HFFc6 (cell line): ENCODE data around the gene OR6C76. TPM values are rescaled to one million over a fixed set of nuclear protein-coding genes. Genes with fewer than 3 reads are reported as not detected.

Source experiments
- DNase-seq: peaks from one replicate; pipeline ENCODE4 v3.0.0-alpha.2; 2018
- H3K27ac Mint-ChIP-seq: 2 replicates; pipeline ENCODE4 v1.8.0; 2020; ENCODE audit warnings: mild to moderate bottlenecking, mixed read lengths
- H3K27me3 Mint-ChIP-seq: 2 replicates; pipeline ENCODE4 v1.8.0; 2021; ENCODE audit warnings: mild to moderate bottlenecking, moderate library complexity, mixed read lengths; ENCODE audit not compliant: insufficient read depth
- H3K36me3 Mint-ChIP-seq: 2 replicates; pipeline ENCODE4 v1.8.0; 2021; ENCODE audit warnings: low read depth, mixed read lengths
- H3K4me1 Mint-ChIP-seq: 2 replicates; pipeline ENCODE4 v1.8.0; 2020; ENCODE audit warnings: low read depth, mixed read lengths
- H3K4me3 Mint-ChIP-seq: 2 replicates; pipeline ENCODE4 v1.8.0; 2020; ENCODE audit warnings: mild to moderate bottlenecking, moderate library complexity, mixed read lengths
- H3K9me3 Mint-ChIP-seq: 2 replicates; pipeline ENCODE4 v1.8.0; 2020; ENCODE audit warnings: mild to moderate bottlenecking, mixed read lengths
- long read RNA-seq: library from polyadenylated mRNA; unstranded; transcript quantifications from one replicate; pipeline ENCODE4 v2.0.0, GENCODE V29; 2019
- total RNA-seq, 6 experiments: library from RNA; stranded (reverse); fragmentation: NEBNext Ultra II Directional; extraction: Animal tissue kit (Norgen Biotek cat#: 25700); gene quantifications; 2 replicates in 1 of 6; 3 replicates in 5 of 6; pipeline ENCODE4 v1.2.3, GENCODE V29; 2021
- TF ChIP-seq, protein P1 (sequence below): fragments of 200-600 bp; sonication (generic); IDR thresholded peaks from 2 replicates; pipeline ENCODE4 v1.5.0; 2021; ENCODE audit warnings: antibody characterized with exemption, mild to moderate bottlenecking

Gene OR6C76
- not detected for total RNA-seq
- long read RNA-seq: 0 reads

DNA sequence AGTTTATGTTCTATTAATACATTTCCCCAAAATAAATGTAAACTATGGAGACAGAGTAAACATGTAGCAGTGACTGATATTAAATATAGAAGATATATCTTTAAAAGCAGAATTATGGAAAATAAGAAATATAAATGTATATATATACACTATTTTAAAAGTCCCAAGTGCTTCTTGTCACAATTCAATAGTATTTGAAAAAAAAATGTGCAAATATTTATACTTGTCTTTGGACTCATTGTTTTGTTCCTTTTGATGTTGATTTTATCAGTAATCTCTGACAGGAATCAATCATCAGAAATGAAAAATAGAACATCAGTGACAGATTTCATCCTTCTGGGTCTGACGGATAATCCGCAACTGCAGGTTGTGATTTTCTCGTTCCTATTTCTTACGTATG is at the start of gene OR6C76:
Gene OR6C76 (plus strand): TSS at position 301 of the 400 bp plus-strand sequence. CDS start 0 bp downstream, at position 301.
- Mint-ChIP-seq H3K4me1 (no peaks in the 10 kb centered on the region), H3K36me3 (no peaks in the 10 kb centered on the region)
- TF ChIP-seq, protein P1, sequence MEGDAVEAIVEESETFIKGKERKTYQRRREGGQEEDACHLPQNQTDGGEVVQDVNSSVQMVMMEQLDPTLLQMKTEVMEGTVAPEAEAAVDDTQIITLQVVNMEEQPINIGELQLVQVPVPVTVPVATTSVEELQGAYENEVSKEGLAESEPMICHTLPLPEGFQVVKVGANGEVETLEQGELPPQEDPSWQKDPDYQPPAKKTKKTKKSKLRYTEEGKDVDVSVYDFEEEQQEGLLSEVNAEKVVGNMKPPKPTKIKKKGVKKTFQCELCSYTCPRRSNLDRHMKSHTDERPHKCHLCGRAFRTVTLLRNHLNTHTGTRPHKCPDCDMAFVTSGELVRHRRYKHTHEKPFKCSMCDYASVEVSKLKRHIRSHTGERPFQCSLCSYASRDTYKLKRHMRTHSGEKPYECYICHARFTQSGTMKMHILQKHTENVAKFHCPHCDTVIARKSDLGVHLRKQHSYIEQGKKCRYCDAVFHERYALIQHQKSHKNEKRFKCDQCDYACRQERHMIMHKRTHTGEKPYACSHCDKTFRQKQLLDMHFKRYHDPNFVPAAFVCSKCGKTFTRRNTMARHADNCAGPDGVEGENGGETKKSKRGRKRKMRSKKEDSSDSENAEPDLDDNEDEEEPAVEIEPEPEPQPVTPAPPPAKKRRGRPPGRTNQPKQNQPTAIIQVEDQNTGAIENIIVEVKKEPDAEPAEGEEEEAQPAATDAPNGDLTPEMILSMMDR: no peak

DNA sequence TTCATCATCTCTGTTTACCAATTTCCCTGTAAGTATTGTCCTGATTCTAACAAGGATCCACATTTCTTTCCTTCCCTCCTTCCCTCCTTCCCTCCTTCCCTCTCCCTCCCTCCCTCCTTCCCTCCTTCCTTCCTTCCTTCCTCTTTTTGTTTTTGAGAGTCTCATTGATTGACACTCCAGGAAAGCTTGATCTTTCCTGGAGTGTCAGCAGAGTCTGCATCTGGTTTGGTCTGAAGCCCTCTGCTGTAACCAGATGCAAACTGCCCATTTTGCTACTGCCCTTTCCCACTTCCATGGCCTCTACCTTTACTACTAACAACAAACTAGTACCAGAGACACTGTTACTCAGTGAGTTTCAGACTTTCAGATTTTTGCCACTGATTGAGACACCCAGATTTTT is 40.2 kb upstream of the OR6C76 start:
- H3K27ac Mint-ChIP-seq: no peak overlapping the region
- no peak for DNase-seq
- TF ChIP-seq, protein P1: no peak
- no peaks in the 10 kb centered on the region; the same call in 1 of the 2 replicates for H3K36me3 Mint-ChIP-seq
- H3K9me3 Mint-ChIP-seq: peaks cover 8% of the 10 kb centered on the region
- H3K4me3 Mint-ChIP-seq: no peak overlapping the region
- H3K27me3 Mint-ChIP-seq: no peaks in the 10 kb centered on the region; the same call in 1 of the 2 replicates
- H3K4me1 Mint-ChIP-seq: no peaks in the 10 kb centered on the region

More for the DNA sequence above, at the start of gene OR6C76:
- H3K27me3 Mint-ChIP-seq: no peaks in the 10 kb centered on the region
- H3K27ac Mint-ChIP-seq: no peak within 1 kb of the TSS
- H3K4me3 Mint-ChIP-seq: no peak within 1 kb of the TSS
- no peak for DNase-seq
- peaks cover 19% of the 10 kb centered on the region for H3K9me3 Mint-ChIP-seq

DNA sequence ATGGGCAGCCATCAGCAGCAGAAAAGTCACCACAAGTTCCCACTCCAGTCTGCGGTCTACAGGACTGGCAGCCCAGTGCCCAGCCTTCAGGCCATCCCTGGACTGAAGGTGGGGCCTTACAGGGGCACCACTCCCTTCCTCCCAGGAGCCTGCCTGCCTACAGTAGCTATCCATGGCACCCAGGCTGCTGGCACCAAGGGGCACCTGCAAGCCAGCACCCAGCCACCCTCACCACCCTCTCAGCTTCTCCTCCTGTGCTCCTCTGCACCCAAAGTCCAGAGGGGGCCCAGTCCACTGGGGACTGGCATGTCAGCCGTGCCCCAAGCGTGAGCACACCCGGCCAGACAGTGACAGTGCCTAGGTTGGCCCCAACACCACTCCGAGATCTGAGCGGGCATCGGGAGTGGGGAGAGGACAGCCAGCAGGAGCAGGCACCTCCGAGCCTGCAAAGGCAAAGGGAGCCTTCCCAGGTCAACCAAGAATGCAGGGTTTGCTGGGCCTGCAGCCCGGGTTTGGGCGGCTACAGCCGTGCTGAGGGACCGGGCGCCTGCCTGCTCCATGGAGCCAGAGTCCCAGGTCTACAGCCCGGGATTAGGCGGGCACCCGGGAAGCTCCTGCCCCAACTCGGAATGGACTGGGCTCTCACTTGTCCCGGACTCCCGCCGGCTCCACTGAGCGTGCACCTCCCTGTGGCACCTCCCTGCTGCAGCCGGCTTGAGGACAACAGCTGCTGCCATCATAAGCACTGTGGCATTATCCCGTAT is 33.8 kb upstream of the OR6C76 start:
- H3K4me1 Mint-ChIP-seq: no peaks in the 10 kb centered on the region
- TF ChIP-seq, protein P1: no peak
- no peak overlapping the region for H3K4me3 Mint-ChIP-seq
- H3K27ac Mint-ChIP-seq: no peak overlapping the region
- H3K27me3 Mint-ChIP-seq: no peaks in the 10 kb centered on the region
- no peaks in the 10 kb centered on the region for H3K36me3 Mint-ChIP-seq
- no peak for DNase-seq
- peaks cover 8% of the 10 kb centered on the region for H3K9me3 Mint-ChIP-seq

DNA sequence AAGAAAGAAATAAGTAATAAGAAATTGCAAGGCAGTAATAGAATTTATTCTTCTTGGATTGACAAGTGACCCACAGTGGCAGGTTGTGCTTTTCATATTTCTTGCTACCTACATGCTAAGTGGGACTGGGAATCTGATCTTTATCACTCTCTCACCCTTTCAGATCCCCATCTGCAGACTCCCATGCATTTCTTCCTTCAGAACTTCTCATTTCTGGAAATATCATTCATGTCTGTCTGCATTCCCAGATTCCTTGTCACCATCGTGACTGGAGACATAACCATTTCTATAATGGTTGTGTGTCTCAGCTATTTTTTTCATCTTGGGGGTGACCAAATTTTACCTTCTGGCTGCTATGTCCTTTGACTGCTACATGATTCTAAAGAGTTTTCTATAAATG is 29.7 kb upstream of the OR6C76 start:
- H3K36me3 Mint-ChIP-seq: no peaks in the 10 kb centered on the region
- H3K4me3 Mint-ChIP-seq: no peak overlapping the region
- no peak overlapping the region for H3K27ac Mint-ChIP-seq
- no peak for DNase-seq
- H3K27me3 Mint-ChIP-seq: no peaks in the 10 kb centered on the region
- peaks cover 26% of the 10 kb centered on the region for H3K9me3 Mint-ChIP-seq
- no peaks in the 10 kb centered on the region for H3K4me1 Mint-ChIP-seq
- TF ChIP-seq, protein P1: no peak

DNA sequence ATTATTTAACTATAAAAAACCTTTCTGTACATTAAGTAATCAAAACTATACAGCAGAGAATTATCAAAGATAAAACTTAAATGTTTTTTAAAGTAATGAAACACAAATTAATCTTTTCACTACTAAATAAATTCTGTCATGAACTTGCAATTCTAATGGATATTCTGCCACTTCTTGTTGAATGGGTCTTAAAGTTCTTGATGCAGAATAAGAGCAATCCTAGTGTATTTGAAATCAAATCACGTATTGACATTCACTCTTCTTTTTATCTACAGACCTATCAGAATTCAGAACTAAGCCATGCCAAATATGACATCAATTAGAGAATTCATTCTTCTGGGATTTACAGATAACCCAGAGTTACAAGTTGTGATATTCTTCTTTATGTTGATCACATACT is 25.8 kb upstream of the OR6C76 start, which contains the start of gene OR6C65:
Gene OR6C65 (plus strand): TSS at position 301 of the 400 bp plus-strand sequence. CDS start 0 bp downstream, at position 301.
- H3K9me3 Mint-ChIP-seq: peaks cover 26% of the 10 kb centered on the region
- H3K27me3 Mint-ChIP-seq: no peaks in the 10 kb centered on the region
- TF ChIP-seq, protein P1: no peak
- no peaks in the 10 kb centered on the region for H3K36me3 Mint-ChIP-seq
- H3K27ac Mint-ChIP-seq: no peak within 1 kb of the TSS
- no peak within 1 kb of the TSS for H3K4me3 Mint-ChIP-seq
- no peaks in the 10 kb centered on the region for H3K4me1 Mint-ChIP-seq
- no peak for DNase-seq
